Neural crest cell (in vitro differentiated cells): ENCODE measurements around the gene SNX25. TPM values are rescaled to one million over a fixed set of nuclear protein-coding genes. Genes with fewer than 3 reads are reported as not detected.

Source experiments
- DNase-seq: peaks from one replicate; pipeline ENCODE4 v3.0.0; 2021; ENCODE audit warnings: low read depth, mixed read lengths, low spot score
- H3K27ac Mint-ChIP-seq: one replicate; pipeline ENCODE4 v1.8.0; 2021; ENCODE audit warnings: mild to moderate bottlenecking, mixed read lengths; ENCODE audit not compliant: unreplicated experiment
- H3K27me3 Mint-ChIP-seq: 2 replicates; pipeline ENCODE4 v1.8.0; 2021; ENCODE audit warnings: low read depth, mild to moderate bottlenecking, mixed read lengths
- H3K36me3 Mint-ChIP-seq: 2 replicates; pipeline ENCODE4 v1.8.0; 2021; ENCODE audit warnings: low read depth, mild to moderate bottlenecking, mixed read lengths
- H3K4me1 Mint-ChIP-seq: 2 replicates; pipeline ENCODE4 v1.8.0; 2021; ENCODE audit warnings: mixed read lengths
- H3K4me3 Mint-ChIP-seq: one replicate; pipeline ENCODE4 v1.8.0; 2021; ENCODE audit warnings: mild to moderate bottlenecking, mixed read lengths
- H3K9me3 Mint-ChIP-seq: 2 replicates; pipeline ENCODE4 v1.8.0; 2021; ENCODE audit warnings: mixed read lengths
- CTCF ChIP-seq: fragments of 200-600 bp; sonication (generic); conservative IDR thresholded peaks from 2 replicates; pipeline ENCODE4 v1.5.0; 2021; ENCODE audit warnings: antibody characterized with exemption, mild to moderate bottlenecking
- total RNA-seq: library from RNA; stranded (reverse); gene quantifications from 2 replicates; pipeline ENCODE4 v1.2.1, GENCODE V29; 2021

Gene SNX25
- total RNA-seq, 1 donor from 2014 or later = 9.7 TPM

GRCh38 chr4:185213877-185214276 is 4.5 kb downstream of the SNX25 start:
- Mint-ChIP-seq H3K27me3 (peaks cover 10% of the 10 kb centered on the region), H3K27ac (no peak overlapping the region), H3K4me1 (peaks cover 25% of the 10 kb centered on the region), H3K36me3 (no peaks in the 10 kb centered on the region), H3K9me3 (no peaks in the 10 kb centered on the region), H3K4me3 (peak overlapping the region; percentile 58)
- no peak for DNase-seq
- TF ChIP-seq CTCF = no peak

GRCh38 chr4:185215261-185215660 is 5.9 kb downstream of the SNX25 start:
- DNase-seq = no peak
- Mint-ChIP-seq H3K4me3 (no peak overlapping the region), H3K27me3 (peaks cover 9% of the 10 kb centered on the region), H3K4me1 (peaks cover 22% of the 10 kb centered on the region), H3K36me3 (no peaks in the 10 kb centered on the region), H3K27ac (no peak overlapping the region), H3K9me3 (no peaks in the 10 kb centered on the region)
- TF ChIP-seq CTCF = no peak

GRCh38 chr4:185217408-185217975 is 8.1 kb downstream of the SNX25 start:
- no peaks in the 10 kb centered on the region for H3K27me3 Mint-ChIP-seq
- no peak overlapping the region for H3K4me3 Mint-ChIP-seq
- no peak overlapping the region for H3K27ac Mint-ChIP-seq
- TF ChIP-seq CTCF = no peak
- peaks cover 10% of the 10 kb centered on the region for H3K4me1 Mint-ChIP-seq
- no peaks in the 10 kb centered on the region for H3K36me3 Mint-ChIP-seq
- no peak for DNase-seq
- H3K9me3 Mint-ChIP-seq = peaks cover 5% of the 10 kb centered on the region

- DNase-seq = no peak
- Mint-ChIP-seq H3K27ac (no peak overlapping the region), H3K36me3 (no peaks in the 10 kb centered on the region), H3K27me3 (no peaks in the 10 kb centered on the region), H3K9me3 (peaks cover 5% of the 10 kb centered on the region), H3K4me3 (no peak overlapping the region), H3K4me1 (peaks cover 10% of the 10 kb centered on the region)
- TF ChIP-seq CTCF = no peak
These were observed 8.9 kb downstream of the SNX25 start for GRCh38 chr4:185218312-185218711.

- DNase-seq = no peak
- H3K36me3 Mint-ChIP-seq = no peaks in the 10 kb centered on the region
- H3K27ac Mint-ChIP-seq = no peak overlapping the region
- H3K4me3 Mint-ChIP-seq = no peak overlapping the region
- no peak for TF ChIP-seq CTCF
- peaks cover 10% of the 10 kb centered on the region for H3K4me1 Mint-ChIP-seq
- no peaks in the 10 kb centered on the region for H3K27me3 Mint-ChIP-seq
- H3K9me3 Mint-ChIP-seq = peaks cover 5% of the 10 kb centered on the region
These were observed 10.3 kb downstream of the SNX25 start for GRCh38 chr4:185219551-185220344.
